HL-60 (cell line): ENCODE results near the gene UBA7.

ENCODE experiments used
- DNase-seq, 2 experiments: peaks; one replicate each; pipeline ENCODE4 v3.0.0-alpha.2; 2010 to 2020; ENCODE audit warnings: low read depth in 1 of 2, low spot score in 1 of 2
- H3K27ac ChIP-seq: fragments of 250-450 bp; sonication (Bioruptor Pico); replicated peaks from 2 replicates; pipeline ENCODE4 v1.5.1; 2020; ENCODE audit warnings: mild to moderate bottlenecking, moderate library complexity
- H3K27me3 ChIP-seq: fragments of 250-450 bp; sonication (Bioruptor Pico); 2 replicates; pipeline ENCODE4 v1.5.1; 2021; ENCODE audit warnings: mild to moderate bottlenecking, moderate library complexity; ENCODE audit not compliant: insufficient read depth, poor library complexity, severe bottlenecking
- H3K4me3 ChIP-seq: replicated peaks from 2 replicates; pipeline ENCODE4 v1.5.1; 2011; ENCODE audit warnings: mild to moderate bottlenecking, control low read depth, low read length; ENCODE audit not compliant: insufficient read depth
- CTCF ChIP-seq: IDR thresholded peaks from one replicate; pipeline ENCODE4 v1.5.1; 2011; ENCODE audit warnings: low read length, control low read depth, inconsistent platforms; ENCODE audit not compliant: insufficient read depth
- GABPA ChIP-seq: IDR thresholded peaks from 2 replicates; pipeline ENCODE4 v1.6.1; 2012; ENCODE audit warnings: low read depth
- POLR2AphosphoS5 ChIP-seq: IDR thresholded peaks from 2 replicates; pipeline ENCODE4 v1.6.1; 2012; ENCODE audit warnings: low read depth
- REST ChIP-seq: IDR thresholded peaks from 2 replicates; pipeline ENCODE4 v1.6.1; 2012; ENCODE audit warnings: low read depth; ENCODE audit not compliant: insufficient replicate concordance
- SPI1 ChIP-seq: IDR thresholded peaks from 2 replicates; pipeline ENCODE4 v1.6.1; 2012; ENCODE audit warnings: low read depth, mild to moderate bottlenecking, borderline replicate concordance

Gene UBA7

GRCh38 chr3:49845694-49846093 is 31.9 kb upstream of the UBA7 start:
- no peak for TF ChIP-seq POLR2AphosphoS5
- TF ChIP-seq CTCF: no peak
- TF ChIP-seq REST: no peak
- TF ChIP-seq SPI1: no peak
- no peak for TF ChIP-seq GABPA
- Histone ChIP-seq H3K4me3 (no peak overlapping the region), H3K27me3 (no peaks in the 10 kb centered on the region), H3K27ac (no peak overlapping the region)
- DNase-seq: no peak

- TF ChIP-seq REST (no peak), SPI1 (no peak), CTCF (no peak), POLR2AphosphoS5 (no peak), GABPA (no peak)
- no peak for DNase-seq
- Histone ChIP-seq H3K4me3 (no peak overlapping the region), H3K27me3 (no peaks in the 10 kb centered on the region), H3K27ac (no peak overlapping the region)
These were observed 30.9 kb upstream of the UBA7 start for GRCh38 chr3:49844464-49845183.

DNA sequence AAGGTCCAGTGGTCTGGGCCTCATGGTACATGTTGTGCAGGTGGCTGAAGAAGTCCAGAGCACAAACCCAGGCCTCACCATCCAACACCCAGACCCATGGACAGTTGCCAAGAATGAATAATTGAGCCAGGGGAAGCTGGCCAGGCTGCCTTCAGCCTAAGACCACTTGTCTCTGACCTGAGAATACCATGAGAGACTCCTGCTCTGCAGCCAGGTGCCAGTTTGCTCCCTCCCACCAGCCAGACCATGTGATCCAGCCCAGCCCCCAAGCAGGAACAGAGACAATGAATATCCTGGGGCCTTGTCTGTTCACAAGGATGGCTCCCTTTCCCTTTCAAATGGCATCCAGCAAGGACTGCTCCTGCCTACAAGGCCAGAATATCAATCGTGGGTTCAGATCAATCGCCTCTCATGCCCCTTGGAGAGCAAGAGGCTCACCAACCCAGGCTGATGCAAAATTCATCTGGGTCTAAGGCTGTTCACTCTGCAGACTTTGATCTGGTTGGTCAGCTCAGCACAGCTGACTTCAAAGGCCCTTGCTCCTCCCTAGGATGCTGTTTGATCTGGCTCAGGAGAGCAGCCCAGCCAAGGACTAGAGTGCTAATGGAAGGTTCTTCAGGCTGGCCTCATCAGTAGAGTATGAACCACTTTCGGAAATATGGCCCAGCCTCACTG is 29.2 kb upstream of the UBA7 start:
- DNase-seq: no peak
- TF ChIP-seq POLR2AphosphoS5 (no peak), CTCF (no peak), SPI1 (no peak)
- H3K27me3 ChIP-seq: no peaks in the 10 kb centered on the region
- no peak overlapping the region for H3K27ac ChIP-seq
- H3K4me3 ChIP-seq: no peak overlapping the region
